GM12878 (cell line): ENCODE data around the gene VARS2.

Experiments used
- BHLHE40 ChIP-seq, 2 experiments: fragments of 450-650 bp in 1 of 2; IDR thresholded peaks; 2 replicates each; pipeline ENCODE4 v1.6.1; 2011 to 2017; ENCODE audit warnings: low read depth in 2 of 2, borderline replicate concordance in 1 of 2, improper control_type of control experiment in 1 of 2, low read length in 1 of 2, mild to moderate bottlenecking in 1 of 2
- CEBPZ ChIP-seq: fragments of 150-350 bp; IDR thresholded peaks from 2 replicates; pipeline ENCODE4 v1.6.1; 2016; ENCODE audit warnings: low read depth, low read length
- EZH2 ChIP-seq: IDR thresholded peaks from 2 replicates; pipeline ENCODE4 v1.6.1; 2012; ENCODE audit warnings: low read depth, mild to moderate bottlenecking, control low read depth, inconsistent platforms, low read length, borderline replicate concordance; ENCODE audit not compliant: control insufficient read depth
- HCFC1 ChIP-seq: fragments of 150-350 bp; IDR thresholded peaks from 2 replicates; pipeline ENCODE4 v1.6.1; 2014; ENCODE audit warnings: low read length
- KAT2A ChIP-seq: conservative IDR thresholded peaks from 2 replicates; pipeline ENCODE4 v1.6.1; 2011; ENCODE audit warnings: low read depth, low read length; ENCODE audit not compliant: control insufficient read depth
- NFYB ChIP-seq: IDR thresholded peaks from 2 replicates; pipeline ENCODE4 v1.6.1; 2011; ENCODE audit warnings: low read depth, mild to moderate bottlenecking, low read length, improper control_type of control experiment, moderate library complexity; ENCODE audit not compliant: insufficient read depth
- RCOR1 ChIP-seq: conservative IDR thresholded peaks from 2 replicates; pipeline ENCODE4 v1.6.1; 2012; ENCODE audit warnings: low read depth, low read length, improper control_type of control experiment
- ZZZ3 ChIP-seq: IDR thresholded peaks from 2 replicates; pipeline ENCODE4 v1.6.1; 2011; ENCODE audit warnings: low read depth; ENCODE audit not compliant: control insufficient read depth, insufficient read length
- TF ChIP-seq, protein P1 (sequence below), 3 experiments: IDR thresholded peaks in 2 of 3; conservative IDR thresholded peaks in 1 of 3; 2 replicates each; pipeline ENCODE4 v1.5.1; 2011; ENCODE audit warnings: low read depth in 3 of 3, low read length in 3 of 3, mild to moderate bottlenecking in 3 of 3, control low read depth in 2 of 3, moderate library complexity in 2 of 3, inconsistent platforms in 1 of 3, mixed read lengths in 1 of 3; ENCODE audit not compliant: control insufficient read depth in 2 of 3, insufficient read depth in 1 of 3; ENCODE audit errors: extremely low read depth in 1 of 3
- TF ChIP-seq, protein P2 (sequence below): IDR thresholded peaks from 2 replicates; pipeline ENCODE4 v1.6.1; 2011; ENCODE audit warnings: low read depth, mild to moderate bottlenecking, low read length, moderate library complexity, borderline replicate concordance; ENCODE audit errors: extremely low read depth

DNA sequence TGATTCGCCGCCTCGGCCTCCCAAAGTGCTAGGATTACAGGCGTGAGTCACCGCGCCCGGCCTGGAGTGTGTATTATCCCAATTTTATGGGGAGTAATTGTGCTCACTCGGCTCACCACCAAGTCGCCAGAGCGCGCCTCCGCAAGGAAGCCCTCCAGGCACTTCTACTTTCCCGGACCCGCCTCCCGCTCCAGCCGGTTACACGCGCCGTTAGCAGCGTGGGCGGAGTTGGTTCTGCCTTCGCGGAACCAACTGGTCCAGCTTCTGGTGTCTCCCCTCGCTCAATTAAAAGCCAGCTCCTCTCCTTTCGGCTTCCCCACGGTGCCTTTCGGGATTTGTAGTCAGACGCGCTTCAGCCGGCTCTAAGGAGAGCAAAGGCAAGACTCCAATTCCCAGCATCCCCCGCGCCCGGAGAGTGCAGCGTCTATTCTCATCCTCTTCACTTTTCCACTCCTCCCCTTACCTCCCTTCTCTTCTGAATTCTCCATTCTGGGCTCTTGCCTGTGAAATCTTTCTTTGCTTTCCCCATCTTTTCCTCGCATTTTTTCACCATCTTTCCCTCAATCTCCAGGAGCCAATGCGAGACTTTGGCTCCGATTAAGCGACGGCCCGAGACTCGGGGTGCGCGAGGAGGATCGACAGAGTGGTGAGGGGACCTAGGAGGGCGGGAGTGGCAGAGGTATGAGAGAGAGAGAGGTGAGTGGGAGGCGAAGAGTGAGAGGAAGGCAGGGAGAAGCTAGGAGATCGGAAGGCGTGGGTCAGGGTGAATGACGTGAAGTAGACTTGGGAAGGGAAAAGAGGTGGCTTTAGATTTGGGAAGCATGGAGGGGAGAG lies 6.1 kb upstream of the VARS2 start, which contains the start of gene GTF2H4:
- TF ChIP-seq RCOR1 (no peak), EZH2 (no peak), NFYB (no peak), CEBPZ (no peak; the same call in 1 of the 2 replicates), HCFC1 (peak; percentile 99), BHLHE40 (IDR thresholded peaks at IDR 0.05; ENCODE audit: borderline replicate concordance in 1 of 2, low read depth in 2 of 2, low read length in 1 of 2) (peak; percentile 48 to 56; a peak in 3 of 4 replicates), ZZZ3 (no peak), KAT2A (no peak)
- TF ChIP-seq, protein P1, sequence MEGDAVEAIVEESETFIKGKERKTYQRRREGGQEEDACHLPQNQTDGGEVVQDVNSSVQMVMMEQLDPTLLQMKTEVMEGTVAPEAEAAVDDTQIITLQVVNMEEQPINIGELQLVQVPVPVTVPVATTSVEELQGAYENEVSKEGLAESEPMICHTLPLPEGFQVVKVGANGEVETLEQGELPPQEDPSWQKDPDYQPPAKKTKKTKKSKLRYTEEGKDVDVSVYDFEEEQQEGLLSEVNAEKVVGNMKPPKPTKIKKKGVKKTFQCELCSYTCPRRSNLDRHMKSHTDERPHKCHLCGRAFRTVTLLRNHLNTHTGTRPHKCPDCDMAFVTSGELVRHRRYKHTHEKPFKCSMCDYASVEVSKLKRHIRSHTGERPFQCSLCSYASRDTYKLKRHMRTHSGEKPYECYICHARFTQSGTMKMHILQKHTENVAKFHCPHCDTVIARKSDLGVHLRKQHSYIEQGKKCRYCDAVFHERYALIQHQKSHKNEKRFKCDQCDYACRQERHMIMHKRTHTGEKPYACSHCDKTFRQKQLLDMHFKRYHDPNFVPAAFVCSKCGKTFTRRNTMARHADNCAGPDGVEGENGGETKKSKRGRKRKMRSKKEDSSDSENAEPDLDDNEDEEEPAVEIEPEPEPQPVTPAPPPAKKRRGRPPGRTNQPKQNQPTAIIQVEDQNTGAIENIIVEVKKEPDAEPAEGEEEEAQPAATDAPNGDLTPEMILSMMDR (IDR thresholded peaks at IDR 0.05 in 2 of 3, conservative IDR thresholded peaks at IDR 0.05 in 1 of 3; ENCODE audit: control insufficient read depth in 2 of 3, extremely low read depth in 1 of 3, insufficient read depth in 1 of 3, low read depth in 3 of 3, low read length in 3 of 3): no peak
- TF ChIP-seq, protein P2, sequence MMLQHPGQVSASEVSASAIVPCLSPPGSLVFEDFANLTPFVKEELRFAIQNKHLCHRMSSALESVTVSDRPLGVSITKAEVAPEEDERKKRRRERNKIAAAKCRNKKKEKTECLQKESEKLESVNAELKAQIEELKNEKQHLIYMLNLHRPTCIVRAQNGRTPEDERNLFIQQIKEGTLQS: peak; percentile 29; the same call in 1 of the 2 replicates
